Panc1 (cell line): ENCODE data around the gene CRMP1.

Source experiments
- POLR2AphosphoS5 ChIP-seq: IDR thresholded peaks from 2 replicates; pipeline ENCODE4 v1.6.1; 2012; ENCODE audit warnings: mild to moderate bottlenecking, low read depth, low read length, moderate library complexity
- TCF7L2 ChIP-seq: IDR thresholded peaks from 2 replicates; pipeline ENCODE4 v1.6.1; 2011; ENCODE audit warnings: mild to moderate bottlenecking, low read depth, low read length, inconsistent platforms
- TF ChIP-seq, protein P1 (sequence below): fragments of 450-650 bp; IDR thresholded peaks from 2 replicates; pipeline ENCODE4 v1.5.1; 2017; ENCODE audit warnings: mild to moderate bottlenecking

DNA sequence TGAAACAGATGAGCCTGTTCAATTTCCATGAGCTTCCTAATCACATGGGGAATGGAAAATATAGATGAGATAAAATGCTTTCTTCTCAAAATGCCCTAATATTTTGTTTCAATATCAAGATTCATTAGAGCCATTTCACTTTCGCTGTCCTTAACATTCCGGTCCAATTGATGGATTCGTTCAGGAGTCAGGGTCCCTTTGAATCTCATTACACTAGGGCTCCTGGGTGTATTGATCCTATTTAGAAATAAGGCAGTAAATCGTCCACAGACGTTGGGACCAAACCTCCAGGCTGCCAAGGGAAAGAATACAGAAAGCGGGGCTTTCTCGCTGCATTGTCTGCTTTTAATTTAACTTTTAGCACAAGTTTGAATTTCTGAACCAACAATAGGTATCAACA is 20.6 kb upstream of the CRMP1 start:
- TF ChIP-seq, protein P1, sequence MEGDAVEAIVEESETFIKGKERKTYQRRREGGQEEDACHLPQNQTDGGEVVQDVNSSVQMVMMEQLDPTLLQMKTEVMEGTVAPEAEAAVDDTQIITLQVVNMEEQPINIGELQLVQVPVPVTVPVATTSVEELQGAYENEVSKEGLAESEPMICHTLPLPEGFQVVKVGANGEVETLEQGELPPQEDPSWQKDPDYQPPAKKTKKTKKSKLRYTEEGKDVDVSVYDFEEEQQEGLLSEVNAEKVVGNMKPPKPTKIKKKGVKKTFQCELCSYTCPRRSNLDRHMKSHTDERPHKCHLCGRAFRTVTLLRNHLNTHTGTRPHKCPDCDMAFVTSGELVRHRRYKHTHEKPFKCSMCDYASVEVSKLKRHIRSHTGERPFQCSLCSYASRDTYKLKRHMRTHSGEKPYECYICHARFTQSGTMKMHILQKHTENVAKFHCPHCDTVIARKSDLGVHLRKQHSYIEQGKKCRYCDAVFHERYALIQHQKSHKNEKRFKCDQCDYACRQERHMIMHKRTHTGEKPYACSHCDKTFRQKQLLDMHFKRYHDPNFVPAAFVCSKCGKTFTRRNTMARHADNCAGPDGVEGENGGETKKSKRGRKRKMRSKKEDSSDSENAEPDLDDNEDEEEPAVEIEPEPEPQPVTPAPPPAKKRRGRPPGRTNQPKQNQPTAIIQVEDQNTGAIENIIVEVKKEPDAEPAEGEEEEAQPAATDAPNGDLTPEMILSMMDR: no peak
- TF ChIP-seq POLR2AphosphoS5 (no peak), TCF7L2 (no peak)
